SK-N-SH (cell line): ENCODE results near the gene DUSP10. TPM values are rescaled to one million over a fixed set of nuclear protein-coding genes. Genes with fewer than 3 reads are reported as not detected.

Experiments
- CTCF ChIA-PET: fragments of 300-600, 350-600 bp; formaldehyde crosslinking; extraction: SDS; loops from one replicate; lab custom pipeline; 2021; lab: Yijun Ruan, JAX
- POLR2A ChIA-PET: fragments of 350-600 bp; sonication (Branson Sonifier 250); formaldehyde crosslinking; extraction: SDS; loops from one replicate; lab custom pipeline; 2020; ENCODE audit warnings: antibody characterized with exemption, inconsistent platforms; lab: Yijun Ruan, JAX
- DNase-seq: peaks from one replicate; pipeline ENCODE4 v3.0.0; 2012
- H2AFZ ChIP-seq: fragments of 200-600 bp; sonication (generic); 2 replicates; pipeline ENCODE4 v1.8.1; 2016; ENCODE audit warnings: antibody characterized with exemption, mild to moderate bottlenecking, low read depth
- H3F3A ChIP-seq: fragments of 200-600 bp; sonication (generic); replicated peaks from 2 replicates; pipeline ENCODE3; 2016; ENCODE audit warnings: antibody characterized with exemption, mild to moderate bottlenecking; ENCODE audit not compliant: insufficient read depth
- H3K27ac ChIP-seq, 2 experiments: fragments of 200-500 bp in 1 of 2; fragments of 200-600 bp in 1 of 2; sonication (Bioruptor generic) in 1 of 2; sonication (generic), shearing (Covaris generic) in 1 of 2; 2 replicates each; pipeline versions ENCODE4 v1.5.1 to v1.6.1; 2014 to 2016; ENCODE audit warnings: low read depth in 2 of 2, inconsistent platforms in 1 of 2, low read length in 1 of 2, mild to moderate bottlenecking in 1 of 2, mixed read lengths in 1 of 2
- H3K27me3 ChIP-seq: fragments of 200-600 bp; sonication (generic), shearing (Covaris generic); 2 replicates; pipeline ENCODE4 v1.6.1; 2016; ENCODE audit warnings: mixed run types; ENCODE audit not compliant: insufficient read depth
- H3K36me3 ChIP-seq, 2 experiments: fragments of 200-500 bp in 1 of 2; fragments of 200-600 bp in 1 of 2; sonication (Bioruptor generic) in 1 of 2; sonication (generic) in 1 of 2; replicated peaks in 1 of 2; 2 replicates each; pipeline versions ENCODE3 to v1.5.1; 2014 to 2016; ENCODE audit warnings: low read length in 1 of 2, mild to moderate bottlenecking in 1 of 2; ENCODE audit not compliant: insufficient read depth in 2 of 2, control insufficient read depth in 1 of 2
- H3K4me1 ChIP-seq, 2 experiments: fragments of 200-500 bp in 1 of 2; fragments of 200-600 bp in 1 of 2; sonication (Bioruptor generic) in 1 of 2; sonication (generic), shearing (Covaris generic) in 1 of 2; 2 replicates each; pipeline versions ENCODE4 v1.5.1 to v1.6.1; 2014 to 2016; ENCODE audit warnings: low read depth in 1 of 2, low read length in 1 of 2, mixed run types in 1 of 2; ENCODE audit not compliant: insufficient read depth in 2 of 2, control insufficient read depth in 1 of 2
- H3K4me2 ChIP-seq: fragments of 200-600 bp; sonication (generic), shearing (Covaris generic); 2 replicates; pipeline ENCODE4 v1.6.1; 2017; ENCODE audit warnings: mixed run types
- H3K4me3 ChIP-seq, 2 experiments: fragments of 200-500 bp in 1 of 2; fragments of 200-600 bp in 1 of 2; sonication (Bioruptor generic) in 1 of 2; sonication (generic), shearing (Covaris generic) in 1 of 2; 2 replicates each; pipeline versions ENCODE4 v1.5.1 to v1.8.1; 2014 to 2016; ENCODE audit warnings: low read depth in 2 of 2, inconsistent platforms in 1 of 2, low read length in 1 of 2, mild to moderate bottlenecking in 1 of 2, mixed read lengths in 1 of 2, moderate library complexity in 1 of 2
- H3K79me2 ChIP-seq: fragments of 200-600 bp; sonication (generic); 2 replicates; pipeline ENCODE4 v1.8.1; 2017; ENCODE audit warnings: mild to moderate bottlenecking; ENCODE audit not compliant: insufficient read depth
- H3K9ac ChIP-seq: fragments of 200-600 bp; sonication (generic); 2 replicates; pipeline ENCODE4 v1.6.1; 2017; ENCODE audit warnings: mixed run types
- H3K9me2 ChIP-seq: fragments of 200-600 bp; sonication (generic); 2 replicates; pipeline ENCODE4 v1.6.1; 2017; ENCODE audit warnings: mixed run types
- H3K9me3 ChIP-seq: fragments of 200-600 bp; sonication (generic); 2 replicates; pipeline ENCODE4 v1.6.1; 2017; ENCODE audit warnings: mixed run types, mild to moderate bottlenecking, moderate library complexity
- H4K20me1 ChIP-seq: fragments of 200-600 bp; sonication (generic); 2 replicates; pipeline ENCODE4 v1.6.1; 2017; ENCODE audit warnings: mild to moderate bottlenecking, mixed run types; ENCODE audit not compliant: insufficient read depth
- ELF1 ChIP-seq: IDR thresholded peaks from 2 replicates; pipeline ENCODE4 v1.4.0; 2012
- GATA2 ChIP-seq: sonication (generic); formaldehyde crosslinking; IDR thresholded peaks from 2 replicates; pipeline ENCODE4 v1.5.0; 2020; ENCODE audit warnings: mild to moderate bottlenecking, missing genetic modification reagents
- JUND ChIP-seq: IDR thresholded peaks from 2 replicates; pipeline ENCODE4 v1.4.0; 2012
- MEF2A ChIP-seq: IDR thresholded peaks from 2 replicates; pipeline ENCODE4 v1.4.0; 2012; ENCODE audit warnings: low read depth, borderline replicate concordance
- NRF1 ChIP-seq: IDR thresholded peaks from 2 replicates; pipeline ENCODE4 v1.6.1; 2012; ENCODE audit warnings: low read depth, mild to moderate bottlenecking, low read length
- RXRA ChIP-seq: IDR thresholded peaks from 2 replicates; pipeline ENCODE4 v1.4.0; 2012; ENCODE audit warnings: low read depth, mild to moderate bottlenecking, borderline replicate concordance
- SMC3 ChIP-seq: IDR thresholded peaks from 2 replicates; pipeline ENCODE4 v1.6.1; 2012; ENCODE audit warnings: low read depth, low read length, improper control_type of control experiment
- YY1 ChIP-seq: IDR thresholded peaks from 2 replicates; pipeline ENCODE4 v1.4.0; 2012; ENCODE audit warnings: low read depth, mild to moderate bottlenecking
- WGBS: methylation state at CpG from one replicate; pipeline ENCODE4 v1.1.6; 2017; ENCODE audit warnings: low lambda C conversion rate; 5-methylcytosine and 5-hydroxymethylcytosine counted together
- polyA plus RNA-seq, 3 experiments: library from polyadenylated mRNA; depleted of rRNA; stranded (reverse); fragments of >200 nt; gene quantifications; 2 replicates each; pipeline ENCODE4 v1.2.3, GENCODE V29; 2012
- TF ChIP-seq, protein P1 (sequence below): IDR thresholded peaks from 2 replicates; pipeline ENCODE4 v1.4.0; 2012; ENCODE audit warnings: low read depth
- TF ChIP-seq, protein P2 (sequence below): IDR thresholded peaks from 2 replicates; pipeline ENCODE4 v1.4.0; 2012; ENCODE audit warnings: low read depth, borderline replicate concordance
- TF ChIP-seq, protein P3 (sequence below): IDR thresholded peaks from 2 replicates; pipeline ENCODE4; 2012

The DUSP10 gene
- polyA plus RNA-seq, 1 of the 3 experiments (the other 2 are of a cell fraction): 6.4 TPM

DNA sequence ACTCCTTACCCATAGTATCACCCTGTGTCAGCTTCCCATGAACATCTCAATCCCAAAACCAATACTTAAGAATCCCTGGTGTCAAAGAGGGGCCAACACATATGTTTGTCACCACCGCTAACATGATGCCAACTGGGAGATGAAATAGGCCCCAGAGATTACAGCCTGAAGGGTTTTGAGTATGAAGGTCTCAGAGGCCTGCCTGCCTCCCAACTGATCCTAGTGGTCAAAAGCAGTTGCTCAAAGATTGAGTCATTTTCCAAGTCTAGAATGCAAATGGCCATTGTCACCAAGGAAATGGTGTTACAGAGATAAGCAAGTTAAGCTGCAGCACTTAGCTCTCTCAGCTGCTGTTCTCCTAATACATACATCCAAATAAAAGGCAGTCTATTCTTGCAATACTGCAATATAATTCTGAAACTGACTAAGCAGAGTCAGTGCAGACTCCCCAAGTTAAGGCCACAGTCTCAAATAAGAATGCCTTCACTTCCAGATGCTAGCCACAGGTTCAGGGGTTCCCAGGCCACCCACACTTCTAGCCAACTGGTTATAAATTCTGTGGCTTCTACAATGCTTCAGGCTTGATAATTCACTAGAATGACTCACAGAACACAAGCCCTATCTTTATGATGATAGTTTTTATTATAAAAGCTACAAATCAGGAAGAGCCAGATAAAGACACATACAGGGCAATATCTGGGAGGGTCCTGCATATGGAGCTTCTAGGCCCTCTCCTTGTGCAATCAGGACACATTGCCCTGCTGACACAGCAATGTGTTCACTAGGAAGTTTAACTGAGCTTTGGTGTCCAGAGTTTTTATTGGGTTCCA, 18.7 kb downstream of the DUSP10 start (continued):
- TF ChIP-seq, protein P1, sequence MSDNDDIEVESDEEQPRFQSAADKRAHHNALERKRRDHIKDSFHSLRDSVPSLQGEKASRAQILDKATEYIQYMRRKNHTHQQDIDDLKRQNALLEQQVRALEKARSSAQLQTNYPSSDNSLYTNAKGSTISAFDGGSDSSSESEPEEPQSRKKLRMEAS: no peak
- TF ChIP-seq GATA2 (CRISPR knock-in tag): no peak
- no peak for TF ChIP-seq NRF1

DNA sequence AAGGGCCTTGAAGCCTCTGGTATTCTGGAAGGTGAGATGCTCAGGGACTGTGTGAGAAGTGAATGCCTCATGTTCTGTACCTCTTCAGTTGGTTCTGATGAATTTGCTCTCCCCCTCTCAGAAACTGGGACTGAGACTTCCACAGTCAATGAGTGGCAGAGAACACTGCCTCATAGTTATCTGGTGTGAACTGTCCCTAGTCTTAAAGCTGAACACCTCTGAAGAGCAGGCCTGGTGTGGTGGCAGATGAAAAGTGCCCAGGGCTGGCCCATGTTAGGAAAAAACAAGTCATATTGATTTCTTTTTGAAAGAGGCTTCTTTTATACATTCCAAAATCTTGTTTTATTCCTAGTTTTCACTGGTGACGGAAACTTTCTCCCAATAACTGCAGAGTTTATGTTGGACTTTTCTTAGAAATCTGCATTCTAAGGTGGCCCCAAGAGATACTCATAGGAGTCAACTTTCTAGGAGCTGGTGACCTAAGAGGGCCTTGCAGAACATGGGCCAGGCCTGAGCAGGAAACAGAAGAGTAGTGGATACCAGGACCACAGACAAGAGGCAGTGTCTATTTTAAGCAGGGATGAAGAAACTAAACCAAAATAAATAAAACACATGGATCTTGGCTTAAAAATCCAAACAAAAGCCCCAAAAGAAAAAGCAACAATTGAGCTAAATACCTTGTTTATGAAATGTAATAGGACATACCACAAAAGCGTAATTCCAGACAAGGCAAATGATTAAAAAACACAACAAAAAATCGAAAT, 19.5 kb downstream of the DUSP10 start:
- Histone ChIP-seq H3K9ac (no peak overlapping the region), H3K9me2 (no peaks in the 10 kb centered on the region), H3K36me3 (peaks cover 0 to 2% of the 10 kb centered on the region in 2 experiments), H3K9me3 (no peaks in the 10 kb centered on the region), H2AFZ (no peak overlapping the region), H4K20me1 (no peaks in the 10 kb centered on the region), H3K79me2 (peaks cover 4% of the 10 kb centered on the region; the same call in 1 of the 2 replicates), H3F3A (no peaks in the 10 kb centered on the region), H3K4me1 (peaks cover 7 to 18% of the 10 kb centered on the region in 2 experiments; a peak in 3 of 4 replicates), H3K27me3 (no peaks in the 10 kb centered on the region), H3K4me2 (no peak overlapping the region), H3K27ac (no peak overlapping the region), H3K4me3 (no peak overlapping the region)
- 90% methylated on average over 3 of the region's 3 CpGs for WGBS
- no peak for DNase-seq
- ChIA-PET POLR2A (no interaction called here), CTCF (no interaction called here)
- TF ChIP-seq, protein P2, sequence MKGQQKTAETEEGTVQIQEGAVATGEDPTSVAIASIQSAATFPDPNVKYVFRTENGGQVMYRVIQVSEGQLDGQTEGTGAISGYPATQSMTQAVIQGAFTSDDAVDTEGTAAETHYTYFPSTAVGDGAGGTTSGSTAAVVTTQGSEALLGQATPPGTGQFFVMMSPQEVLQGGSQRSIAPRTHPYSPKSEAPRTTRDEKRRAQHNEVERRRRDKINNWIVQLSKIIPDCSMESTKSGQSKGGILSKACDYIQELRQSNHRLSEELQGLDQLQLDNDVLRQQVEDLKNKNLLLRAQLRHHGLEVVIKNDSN: no peak

DNA sequence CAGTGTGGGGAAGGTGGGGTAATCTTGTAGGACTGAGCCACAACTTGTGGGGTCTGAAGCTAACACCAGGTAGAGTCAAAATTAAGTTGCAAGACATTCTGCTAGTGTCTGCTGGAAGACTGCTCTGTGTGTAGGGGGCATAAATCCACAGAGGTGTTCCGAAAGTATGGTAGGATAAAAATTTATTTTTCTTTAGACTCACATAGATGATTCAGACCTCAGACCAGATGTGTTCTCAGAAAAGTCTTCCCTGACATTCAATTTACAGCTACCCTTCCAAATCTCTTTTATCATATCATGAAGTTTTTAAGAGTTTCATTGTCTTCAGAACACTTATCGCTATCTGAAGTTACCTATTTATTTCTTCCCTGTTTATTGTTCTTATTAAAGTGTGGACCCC, 21.3 kb downstream of the DUSP10 start:
- no peaks in the 10 kb centered on the region for H3F3A ChIP-seq
- no peak for DNase-seq
- no peaks in the 10 kb centered on the region for H3K9me3 ChIP-seq
- H3K4me3 ChIP-seq: no peak overlapping the region
- no peaks in the 10 kb centered on the region for H4K20me1 ChIP-seq
- H3K27ac ChIP-seq: no peak overlapping the region
- peaks cover 0 to 2% of the 10 kb centered on the region in 2 experiments for H3K36me3 ChIP-seq
- peaks cover 4% of the 10 kb centered on the region; the same call in 1 of the 2 replicates for H3K79me2 ChIP-seq
- WGBS: 60% methylated on average over 2 of the region's 2 CpGs
- H3K4me2 ChIP-seq: no peak overlapping the region
- no peak overlapping the region for H2AFZ ChIP-seq
- no peak for TF ChIP-seq YY1
- TF ChIP-seq, protein P3, sequence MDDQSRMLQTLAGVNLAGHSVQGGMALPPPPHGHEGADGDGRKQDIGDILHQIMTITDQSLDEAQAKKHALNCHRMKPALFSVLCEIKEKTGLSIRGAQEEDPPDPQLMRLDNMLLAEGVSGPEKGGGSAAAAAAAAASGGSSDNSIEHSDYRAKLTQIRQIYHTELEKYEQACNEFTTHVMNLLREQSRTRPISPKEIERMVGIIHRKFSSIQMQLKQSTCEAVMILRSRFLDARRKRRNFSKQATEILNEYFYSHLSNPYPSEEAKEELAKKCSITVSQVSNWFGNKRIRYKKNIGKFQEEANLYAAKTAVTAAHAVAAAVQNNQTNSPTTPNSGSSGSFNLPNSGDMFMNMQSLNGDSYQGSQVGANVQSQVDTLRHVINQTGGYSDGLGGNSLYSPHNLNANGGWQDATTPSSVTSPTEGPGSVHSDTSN: no peak
- no peak for TF ChIP-seq JUND
- TF ChIP-seq ELF1: no peak
- no peak for TF ChIP-seq RXRA
- no peak for TF ChIP-seq SMC3
- no peak for TF ChIP-seq MEF2A
- H3K4me1 ChIP-seq: peaks cover 7 to 29% of the 10 kb centered on the region in 2 experiments; a peak in 3 of 4 replicates
- H3K9me2 ChIP-seq: no peaks in the 10 kb centered on the region
- ChIA-PET CTCF (no interaction called here), POLR2A (no interaction called here)
- no peak overlapping the region for H3K9ac ChIP-seq
- no peaks in the 10 kb centered on the region for H3K27me3 ChIP-seq
